Suprapubic skin (tissue), 4 donors: ENCODE data around the gene DNAAF9. TPM values are rescaled to one million over a fixed set of nuclear protein-coding genes. Genes with fewer than 3 reads are reported as not detected.

ENCODE experiments used
- DNase-seq, 2 donors: peaks; one replicate each; pipeline ENCODE4 v3.0.0-alpha.2; 2019; ENCODE audit warnings: low spot score in 2 of 2
- H3K27ac ChIP-seq: fragments of 200-600 bp; sonication (generic); one replicate; pipeline ENCODE4 v1.5.1; 2019
- H3K27me3 ChIP-seq: fragments of 200-600 bp; sonication (generic); one replicate; pipeline ENCODE4 v1.5.1; 2019
- H3K36me3 ChIP-seq: fragments of 200-600 bp; sonication (generic); one replicate; pipeline ENCODE4 v1.5.1; 2019
- H3K4me1 ChIP-seq: fragments of 200-600 bp; sonication (generic); one replicate; pipeline ENCODE4 v1.5.1; 2019
- H3K4me3 ChIP-seq: fragments of 200-600 bp; sonication (generic); one replicate; pipeline ENCODE4 v1.5.1; 2019; ENCODE audit warnings: mild to moderate bottlenecking
- H3K9me3 ChIP-seq: fragments of 200-600 bp; sonication (generic); one replicate; pipeline ENCODE4 v1.5.1; 2019
- EP300 ChIP-seq: sonication (generic); formaldehyde crosslinking; IDR thresholded peaks from one replicate; pipeline ENCODE4 v1.6.1; 2017; ENCODE audit warnings: antibody characterized with exemption
- POLR2A ChIP-seq, 2 donors: fragments of 450-650 bp; IDR thresholded peaks; one replicate each; pipeline ENCODE4 v1.6.1; 2017; ENCODE audit warnings: antibody characterized with exemption in 2 of 2, mild to moderate bottlenecking in 2 of 2, moderate library complexity in 2 of 2
- POLR2AphosphoS5 ChIP-seq, 3 donors: sonication (generic); formaldehyde crosslinking; IDR thresholded peaks; one replicate each; pipeline ENCODE4 v1.6.1; 2017; ENCODE audit warnings: antibody characterized with exemption in 3 of 3
- WGBS: methylation state at CpG from one replicate; pipeline ENCODE4 v1.1.5; 2018; 5-methylcytosine and 5-hydroxymethylcytosine counted together
- total RNA-seq, 4 donors: library from RNA; depleted of rRNA; stranded (reverse); fragments of >200 nt; gene quantifications; one replicate each; pipeline ENCODE4 v1.1.0, GENCODE V29; 2016
- TF ChIP-seq, protein P1 (sequence below), 2 donors: fragments of 200-600 bp in 1 of 2; fragments of 450-650 bp in 1 of 2; sonication (generic) in 1 of 2; IDR thresholded peaks; one replicate each; pipeline ENCODE4 v1.5.1; 2016 to 2019; ENCODE audit warnings: antibody characterized with exemption in 2 of 2, mild to moderate bottlenecking in 1 of 2, moderate library complexity in 1 of 2

Gene DNAAF9
- total RNA-seq, 4 donors from 2014 or later: 8.0 to 20.9 (median 11.3) TPM

DNA sequence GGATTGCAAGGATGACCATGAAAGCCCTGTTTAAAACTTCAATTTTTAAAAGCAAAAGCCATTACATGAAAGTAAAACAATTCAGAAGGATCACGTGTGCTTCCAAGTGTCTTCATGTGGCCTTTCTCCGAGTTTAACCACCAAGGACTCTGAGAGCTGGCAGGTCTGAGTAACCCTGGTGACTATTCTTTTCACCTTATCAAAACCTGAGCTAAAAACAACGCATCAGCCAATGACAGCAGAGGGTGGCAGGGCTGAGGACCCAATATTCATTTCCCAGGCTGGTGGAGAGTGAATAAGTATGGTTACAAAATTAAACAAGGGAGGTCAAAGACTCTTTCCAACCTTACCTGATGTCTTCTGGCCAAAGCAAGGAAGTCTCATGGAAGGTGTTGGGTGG, 46.7 kb downstream of the DNAAF9 start:
- TF ChIP-seq, protein P1, sequence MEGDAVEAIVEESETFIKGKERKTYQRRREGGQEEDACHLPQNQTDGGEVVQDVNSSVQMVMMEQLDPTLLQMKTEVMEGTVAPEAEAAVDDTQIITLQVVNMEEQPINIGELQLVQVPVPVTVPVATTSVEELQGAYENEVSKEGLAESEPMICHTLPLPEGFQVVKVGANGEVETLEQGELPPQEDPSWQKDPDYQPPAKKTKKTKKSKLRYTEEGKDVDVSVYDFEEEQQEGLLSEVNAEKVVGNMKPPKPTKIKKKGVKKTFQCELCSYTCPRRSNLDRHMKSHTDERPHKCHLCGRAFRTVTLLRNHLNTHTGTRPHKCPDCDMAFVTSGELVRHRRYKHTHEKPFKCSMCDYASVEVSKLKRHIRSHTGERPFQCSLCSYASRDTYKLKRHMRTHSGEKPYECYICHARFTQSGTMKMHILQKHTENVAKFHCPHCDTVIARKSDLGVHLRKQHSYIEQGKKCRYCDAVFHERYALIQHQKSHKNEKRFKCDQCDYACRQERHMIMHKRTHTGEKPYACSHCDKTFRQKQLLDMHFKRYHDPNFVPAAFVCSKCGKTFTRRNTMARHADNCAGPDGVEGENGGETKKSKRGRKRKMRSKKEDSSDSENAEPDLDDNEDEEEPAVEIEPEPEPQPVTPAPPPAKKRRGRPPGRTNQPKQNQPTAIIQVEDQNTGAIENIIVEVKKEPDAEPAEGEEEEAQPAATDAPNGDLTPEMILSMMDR (IDR thresholded peaks at IDR 0.05): no peak
- TF ChIP-seq POLR2AphosphoS5 (IDR thresholded peaks at IDR 0.05) (no peak), EP300 (no peak), POLR2A (IDR thresholded peaks at IDR 0.05) (no peak)
- Histone ChIP-seq H3K4me3 (no peak overlapping the region), H3K27me3 (no peaks in the 10 kb centered on the region), H3K27ac (no peak overlapping the region), H3K9me3 (no peaks in the 10 kb centered on the region), H3K36me3 (peaks cover 32% of the 10 kb centered on the region), H3K4me1 (no peaks in the 10 kb centered on the region)
- DNase-seq: no peak
- WGBS: 97% methylated on average over 3 of the region's 3 CpGs

DNA sequence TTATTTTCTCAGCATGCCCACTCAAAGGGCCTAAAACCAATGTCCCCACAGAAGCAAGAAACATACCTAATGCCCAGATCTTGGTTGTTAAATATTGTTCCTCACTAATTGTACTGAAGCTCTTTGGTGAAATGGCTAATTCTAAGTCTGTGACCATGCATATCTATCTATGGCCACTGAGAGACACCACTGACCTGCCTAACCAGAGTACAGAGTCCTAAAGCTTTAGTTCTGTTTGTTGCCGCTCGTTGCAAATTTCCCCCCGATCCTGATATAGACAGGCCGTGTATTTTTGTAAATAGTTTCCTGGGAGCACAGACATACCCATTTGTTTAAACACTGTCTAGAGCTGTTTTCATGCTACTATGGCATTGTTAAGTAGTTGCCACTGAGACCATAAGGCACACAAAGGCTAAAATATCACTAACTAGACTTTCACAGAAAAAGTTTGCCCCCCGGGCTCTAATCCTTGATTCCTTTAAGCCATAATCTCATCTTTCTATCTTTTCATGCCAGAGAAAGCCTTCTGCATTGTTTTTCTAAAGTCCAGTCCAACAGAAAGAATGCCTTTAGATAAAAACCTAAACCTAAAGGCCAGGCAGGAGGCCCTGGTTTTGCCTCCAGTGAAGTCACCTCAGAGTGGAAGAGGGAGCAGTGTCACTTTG, 48.7 kb downstream of the DNAAF9 start:
- no peaks in the 10 kb centered on the region for H3K27me3 ChIP-seq
- no peak for DNase-seq
- H3K4me3 ChIP-seq: no peak overlapping the region
- H3K9me3 ChIP-seq: no peaks in the 10 kb centered on the region
- H3K27ac ChIP-seq: no peak overlapping the region
- no peaks in the 10 kb centered on the region for H3K4me1 ChIP-seq
- 95% methylated on average over 5 of the region's 5 CpGs for WGBS
- H3K36me3 ChIP-seq: peaks cover 36% of the 10 kb centered on the region
- TF ChIP-seq POLR2A (IDR thresholded peaks at IDR 0.05) (no peak), EP300 (no peak)
- TF ChIP-seq, protein P1 (IDR thresholded peaks at IDR 0.05): no peak

Other genes starting within 250 kb of the DNAAF9 start
- 10 to 100 TPM; 18.1 to 25.0 (median 20.6) TPM for gene FASTKD5, start 247.8 kb downstream of the DNAAF9 start, total RNA-seq
- gene UBOX5, start 247.8 kb downstream of the DNAAF9 start, total RNA-seq: 10 to 100 TPM; 10.5 to 11.6 (median 10.7) TPM
- 1 to 10 TPM; 4.8 to 9.3 (median 6.7) TPM for gene LZTS3, start 234.1 kb downstream of the DNAAF9 start, total RNA-seq
- gene DDRGK1, start 203.0 kb downstream of the DNAAF9 start, total RNA-seq: 100 to 1,000 TPM in 1 of 4 donors, 10 to 100 TPM in 3; 50.0 to 169 (median 55.6) TPM
- 10 to 100 TPM; 40.5 to 72.4 (median 53.6) TPM for gene ITPA, start 198.2 kb downstream of the DNAAF9 start, total RNA-seq
- 10 to 100 TPM in 2 of 4 donors, 1 to 10 TPM in 2; 9.9 to 26.2 (median 15.3) TPM for gene SLC4A11, start 168.5 kb downstream of the DNAAF9 start, total RNA-seq
- 10 to 100 TPM; 23.3 to 39.1 (median 28.3) TPM for gene ATRN, start 63.3 kb upstream of the DNAAF9 start, total RNA-seq